Central memory CD4-positive, alpha-beta T cell (primary cell): ENCODE measurements around the gene GPX4.

Experiments used
- DNase-seq: peaks from one replicate; pipeline ENCODE4 v3.0.0; 2022
- total RNA-seq, 3 experiments: gene quantifications; one replicate each; lab custom pipeline; 2026; lab: John Stamatoyannopoulos, UW

Gene GPX4
- total RNA-seq = 63.1 to 150 (median 96.2) reads per million in 3 experiments

DNA sequence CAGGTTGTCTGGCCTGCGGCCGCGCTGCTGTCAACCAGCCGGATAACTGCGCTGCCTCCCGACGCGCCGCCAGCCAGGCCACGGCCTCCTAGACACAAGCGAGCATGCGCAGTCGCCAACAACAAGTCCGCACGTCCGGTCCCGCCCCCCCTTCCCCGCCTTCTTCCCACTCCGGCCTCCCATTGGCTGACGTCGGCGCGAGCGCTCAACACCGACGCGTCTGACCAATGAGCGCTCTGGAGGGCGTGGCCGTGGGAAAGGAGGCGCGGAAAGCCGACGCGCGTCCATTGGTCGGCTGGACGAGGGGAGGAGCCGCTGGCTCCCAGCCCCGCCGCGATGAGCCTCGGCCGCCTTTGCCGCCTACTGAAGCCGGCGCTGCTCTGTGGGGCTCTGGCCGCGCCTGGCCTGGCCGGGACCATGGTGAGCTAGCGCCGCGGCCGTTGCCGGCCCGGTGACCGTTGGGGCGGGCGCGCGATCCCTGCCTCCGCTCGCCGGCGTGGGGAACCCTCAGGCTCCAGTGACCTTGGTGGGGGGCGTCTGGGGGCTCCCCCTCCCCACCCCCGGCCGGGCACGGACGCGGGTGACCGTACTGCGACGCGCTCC is at the start of gene GPX4:
Gene GPX4, plus strand, starts transcription at position 287 of the 603 bp plus-strand sequence. Its CDS starts 50 bp downstream, at position 337.
- peak; percentile 97 for DNase-seq

- no peak for DNase-seq
These were observed 49.4 kb upstream of the GPX4 start for GRCh38 chr19:1054102-1055027.

DNA sequence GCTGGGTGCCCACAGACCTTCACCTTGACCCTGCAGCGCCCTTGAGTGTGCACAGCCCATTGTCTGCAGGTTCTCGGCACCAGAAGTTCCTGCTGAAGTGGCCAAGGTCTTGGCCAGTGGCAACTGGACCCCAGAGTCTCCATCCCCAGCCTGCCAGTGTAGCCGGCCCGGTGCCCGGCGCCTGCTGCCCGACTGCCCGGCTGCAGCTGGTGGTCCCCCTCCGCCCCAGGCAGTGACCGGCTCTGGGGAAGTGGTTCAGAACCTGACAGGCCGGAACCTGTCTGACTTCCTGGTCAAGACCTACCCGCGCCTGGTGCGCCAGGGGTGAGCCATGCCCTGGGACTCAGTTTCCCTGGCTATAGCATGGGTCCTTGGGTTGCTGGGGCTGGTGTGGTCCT is 48.8 kb upstream of the GPX4 start:
- no peak for DNase-seq

DNA sequence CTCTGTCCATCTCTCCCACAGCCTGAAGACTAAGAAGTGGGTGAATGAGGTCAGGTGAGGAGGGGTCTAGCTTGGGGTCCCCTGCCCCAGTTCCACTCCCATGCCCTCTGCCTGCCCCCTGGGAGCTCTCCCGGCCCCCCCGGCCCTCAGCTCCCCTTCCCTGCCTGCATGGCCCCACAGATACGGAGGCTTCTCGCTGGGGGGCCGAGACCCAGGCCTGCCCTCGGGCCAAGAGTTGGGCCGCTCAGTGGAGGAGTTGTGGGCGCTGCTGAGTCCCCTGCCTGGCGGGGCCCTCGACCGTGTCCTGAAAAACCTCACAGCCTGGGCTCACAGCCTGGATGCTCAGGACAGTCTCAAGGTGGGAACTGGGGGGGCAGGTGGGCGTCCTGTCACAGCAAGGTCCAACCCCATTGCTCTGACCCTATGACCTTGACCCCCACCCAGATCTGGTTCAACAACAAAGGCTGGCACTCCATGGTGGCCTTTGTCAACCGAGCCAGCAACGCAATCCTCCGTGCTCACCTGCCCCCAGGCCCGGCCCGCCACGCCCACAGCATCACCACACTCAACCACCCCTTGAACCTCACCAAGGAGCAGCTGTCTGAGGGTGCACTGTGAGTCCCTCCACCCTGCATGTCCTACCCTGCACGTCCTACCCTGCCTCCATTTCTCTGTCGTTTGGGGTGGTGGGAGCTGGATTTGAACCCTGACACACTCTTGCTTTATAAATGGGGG is 47.7 kb upstream of the GPX4 start:
- DNase-seq = no peak

GRCh38 chr19:1057176-1057855 is 46.5 kb upstream of the GPX4 start:
- DNase-seq = no peak

GRCh38 chr19:1058112-1058511 is 45.7 kb upstream of the GPX4 start:
- no peak for DNase-seq

DNA sequence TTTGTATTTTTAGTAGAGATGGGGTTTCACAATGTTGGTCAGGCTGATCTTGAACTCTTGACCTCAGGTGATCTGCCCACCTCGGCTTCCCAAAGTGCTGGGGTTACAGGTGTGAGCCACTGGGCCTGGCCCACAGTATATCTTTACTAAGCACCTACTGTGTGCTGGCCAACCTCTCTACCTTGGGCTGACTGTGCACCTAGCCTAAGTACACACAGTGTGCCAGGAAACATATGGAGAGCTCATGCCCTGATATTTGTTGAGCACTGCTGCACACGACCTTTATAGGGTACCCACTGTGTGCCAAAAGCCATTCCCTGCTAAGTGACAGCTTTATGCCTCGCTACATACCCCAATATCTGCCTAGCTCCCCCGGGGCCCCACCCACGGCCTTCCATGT is 43.1 kb upstream of the GPX4 start:
- no peak for DNase-seq

GRCh38 chr19:1061987-1062386 is 41.8 kb upstream of the GPX4 start:
- no peak for DNase-seq

- no peak for DNase-seq
These were observed 41.3 kb upstream of the GPX4 start for GRCh38 chr19:1062387-1063029.

GRCh38 chr19:1063030-1063908 is 40.5 kb upstream of the GPX4 start:
- peak; percentile 68 for DNase-seq

GRCh38 chr19:1063909-1064660 is 39.7 kb upstream of the GPX4 start:
- DNase-seq = no peak

GRCh38 chr19:1064661-1065605 is 38.9 kb upstream of the GPX4 start:
- DNase-seq = peak; percentile 63

- DNase-seq = no peak
These were observed 38.1 kb upstream of the GPX4 start for GRCh38 chr19:1065606-1066109.

DNA sequence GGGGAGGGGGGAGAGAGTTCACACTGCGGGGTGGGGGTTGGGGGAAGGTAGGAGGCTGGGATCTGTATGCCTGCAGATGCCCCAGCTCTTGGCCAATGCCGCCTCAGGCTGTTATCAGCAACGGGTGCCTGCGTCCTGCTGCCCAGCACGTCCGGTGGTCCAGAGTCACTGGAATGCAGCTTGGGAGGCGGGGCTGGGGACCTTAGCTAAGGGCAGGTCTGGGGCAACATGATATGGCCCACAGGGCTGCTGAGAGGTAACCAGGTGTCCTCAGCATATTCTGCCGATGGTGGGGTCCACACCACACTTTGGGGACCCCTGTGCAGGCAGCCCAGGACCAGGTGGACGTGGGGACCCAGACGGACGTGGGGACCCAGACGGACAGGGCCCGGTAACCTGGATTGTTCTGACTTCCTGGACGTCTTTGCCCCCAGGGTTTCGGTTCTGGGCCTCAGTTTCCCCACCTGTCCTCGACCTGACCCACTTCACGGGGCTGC is 37.5 kb upstream of the GPX4 start:
- DNase-seq = no peak

DNA sequence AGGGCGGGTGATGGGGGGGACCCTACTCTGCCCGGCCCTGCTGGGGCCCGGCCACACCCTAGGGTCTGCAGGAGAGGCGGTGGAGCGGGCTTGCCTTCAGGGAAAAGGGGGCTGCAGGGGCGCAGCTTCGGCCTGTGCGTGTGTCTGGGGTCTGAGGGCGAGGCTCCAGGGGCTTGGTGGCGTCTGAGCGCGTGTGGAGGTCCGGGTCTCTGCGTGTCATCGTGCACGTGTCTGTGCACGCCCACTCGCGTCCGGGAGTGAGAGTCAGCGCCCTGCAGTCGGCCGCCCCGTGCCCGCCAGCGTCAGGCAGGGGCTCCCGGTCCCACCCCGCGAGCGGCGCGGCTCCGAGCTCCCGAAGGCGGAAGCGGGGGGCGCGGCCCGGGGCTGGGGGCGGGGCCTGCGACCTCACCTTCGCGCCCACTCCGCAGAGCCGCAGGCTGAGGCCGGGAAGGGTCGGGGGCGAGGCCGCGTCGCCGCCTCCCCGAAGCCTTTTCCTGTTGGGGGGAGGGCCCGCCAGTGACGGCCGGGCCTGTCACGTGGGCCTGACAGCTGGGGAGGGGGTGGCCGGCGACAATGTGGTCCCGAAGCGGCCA is 37.0 kb upstream of the GPX4 start, which contains the start of gene ARHGAP45:
Gene ARHGAP45, plus strand, starts transcription at position 420 of the 593 bp plus-strand sequence. CDS start 239 bp downstream, outside the sequence.
- peak; percentile 87 for DNase-seq

DNA sequence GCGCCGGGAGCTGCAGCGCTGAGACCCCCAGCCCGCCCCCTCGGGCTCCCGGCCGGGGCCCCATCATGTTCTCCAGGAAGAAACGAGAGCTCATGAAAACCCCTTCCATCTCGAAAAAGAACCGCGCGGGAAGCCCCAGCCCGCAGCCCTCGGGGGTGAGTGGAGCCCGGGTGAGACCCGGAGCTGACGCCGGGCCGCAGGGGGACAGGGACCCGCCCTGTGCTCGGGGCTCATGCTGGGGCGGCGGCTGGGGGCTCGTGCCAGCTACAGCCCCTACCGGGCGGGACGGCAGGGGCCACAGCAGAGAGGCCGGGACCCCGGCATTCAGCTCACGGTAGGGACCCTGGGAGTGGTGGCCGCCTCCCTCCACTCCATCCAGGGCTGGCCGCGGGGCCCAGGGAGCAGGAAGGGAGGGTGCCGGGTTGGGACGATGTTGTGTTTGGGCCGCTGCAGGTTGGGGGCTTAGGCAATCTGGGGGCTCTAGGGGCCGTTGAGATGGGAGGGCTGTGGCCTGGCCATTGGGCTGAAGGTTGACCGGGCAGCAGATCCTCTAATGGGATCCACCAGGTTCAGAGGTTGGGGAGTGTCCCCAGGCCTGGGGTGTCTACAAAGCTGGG is 36.3 kb upstream of the GPX4 start:
- peak; percentile 84 for DNase-seq
